Heart right ventricle (tissue), 16 donors: Measurements from ENCODE around the gene SORCS3. TPM values are rescaled to one million over a fixed set of nuclear protein-coding genes. Genes with fewer than 3 reads are reported as not detected.

ENCODE experiments used
- ATAC-seq, 8 donors: fragments of 200-7000 bp; cut with Tn5 transposase; one replicate each; pipeline ENCODE4 v1.9.1; 2020; ENCODE audit warnings: mild to moderate bottlenecking in 8 of 8, moderate library complexity in 8 of 8, moderate number of reproducible peaks in 1 of 8
- DNase-seq, 2 donors: peaks; one replicate each; pipeline ENCODE4 v3.0.0-alpha.2; 2020
- H3K27ac ChIP-seq, 10 donors: fragments of 200-600 bp; sonication (generic) in 2 of 10; one replicate each; pipeline versions ENCODE4 v1.5.0 to v1.8.0; 2020 to 2022; ENCODE audit warnings: mild to moderate bottlenecking in 3 of 10
- H3K27me3 ChIP-seq, 7 donors: fragments of 200-600 bp; one replicate each; pipeline ENCODE4 v1.8.0; 2021 to 2022; ENCODE audit warnings: mild to moderate bottlenecking in 2 of 7
- H3K36me3 ChIP-seq, 9 donors: fragments of 200-600 bp; sonication (generic) in 1 of 9; one replicate each; pipeline versions ENCODE4 v1.5.0 to v1.8.0; 2020 to 2022; ENCODE audit warnings: mild to moderate bottlenecking in 2 of 9
- H3K4me1 ChIP-seq, 9 donors: fragments of 200-600 bp; sonication (generic) in 1 of 9; one replicate each; pipeline versions ENCODE4 v1.5.0 to v1.8.0; 2020 to 2022; ENCODE audit warnings: mild to moderate bottlenecking in 4 of 9
- H3K4me3 ChIP-seq, 10 donors: fragments of 200-600 bp; sonication (generic) in 2 of 10; one replicate each; pipeline versions ENCODE4 v1.5.0 to v1.8.0; 2020 to 2022; ENCODE audit warnings: mild to moderate bottlenecking in 7 of 10, moderate library complexity in 2 of 10
- H3K9me3 ChIP-seq, 11 donors: fragments of 200-600 bp in 10 of 11; sonication (generic) in 2 of 11; one replicate each; pipeline versions ENCODE4 v1.5.0 to v1.8.0; 2013 to 2022; ENCODE audit warnings: mild to moderate bottlenecking in 2 of 11, control low read depth in 1 of 11, moderate library complexity in 1 of 11
- CTCF ChIP-seq, 9 donors: fragments of 200-600 bp; sonication (generic) in 2 of 9; IDR thresholded peaks; one replicate each; pipeline versions ENCODE4 v1.5.0 to v1.8.0; 2021 to 2022; ENCODE audit warnings: antibody characterized with exemption in 9 of 9, mild to moderate bottlenecking in 5 of 9, moderate library complexity in 1 of 9
- WGBS, 2 donors: extraction: QIAGEN DNeasy Blood & Tissue Kit; methylation state at CpG; one replicate each; pipeline ENCODE4 v1.1.7; 2013; ENCODE audit warnings: inconsistent platforms in 1 of 2; 5-methylcytosine and 5-hydroxymethylcytosine counted together
- intact Hi-C, 10 donors: fragments of 100-400 bp; cut with DNase I; formaldehyde crosslinking; loops; one replicate each; pipeline versions ENCODE4 v1.11.1 to v1.14.2; 2022
- polyA plus RNA-seq, 2 donors: library from polyadenylated mRNA; stranded (reverse); fragments of 200-250 nt; gene quantifications; one replicate each; pipeline ENCODE4 v1.2.3, GENCODE V29; 2013
- total RNA-seq, 10 donors: library from RNA; stranded (reverse); fragmentation: NEBNext Ultra II Directional in 3 of 10; extraction: Animal tissue kit (Norgen Biotek cat#: 25700) in 3 of 10; gene quantifications; one replicate each; pipeline versions ENCODE4 v1.2.1 to v1.2.4, GENCODE V29; 2021 to 2023
- donor health status: Arrhythmogenic right ventricular cardiomyopathy.
- donor health status: ischemic (EF 13 %, LVEDD 7.1; RV severe dilation, severe dysfunction).
- donor health status: healthy with polysubstance abuse.
- donor health status: DM: no; HTN: yes; CAD: no.
- donor health status: DM: no; HTN: no; CAD: no.
- donor health status: ischemic (EF 25% LVEDD 6.9; RV normal size, moderate dysfunction).
- donor health status: ischemic (EF 25% LVEDD 5.7; RV mildly dilated, moderate dysfunction).
- donor health status: healthy.
- donor health status: DM: yes; HTN: yes; CAD: no.
- donor health status: Ischemic cardiomyopathy.
- donor health status: ischemic (EF 35%, LVEDD 5.7; RV mildly dilated, moderate dysfunction).
- donor health status: nonischemic (EF 11% LVEDD 7.7; RV severe dilation, severe dysfunction).
- donor health status: DM: yes; HTN: yes; CAD: no.
- donor health status: PGD.
- donor health status: ischemic (EF 29% LVEDD 5.4; RV normal size, mild dysfunction).
- donor health status: nonischemic (EF 23%, LVEDD 6.1; RV moderate dilation, normal function).

Gene SORCS3
- total and polyA plus RNA-seq, 12 donors = 0.01 to 0.09 (median 0.05) TPM; not detected in 4

GRCh38 chr10:105192146-105192545 is 551.1 kb downstream of the SORCS3 start:
- H3K36me3 ChIP-seq = no peaks in the 10 kb centered on the region
- H3K27ac ChIP-seq = no peak overlapping the region
- DNase-seq = no peak
- TF ChIP-seq CTCF (IDR thresholded peaks at IDR 0.05) = no peak
- H3K9me3 ChIP-seq = no peaks in the 10 kb centered on the region
- intact Hi-C loops = no loop called here
- peaks cover 0 to 3% (median 0%) of the 10 kb centered on the region in 7 donors for H3K27me3 ChIP-seq
- WGBS, 2 donors = 83 to 84% methylated on average over 4 of the region's 4 CpGs
- H3K4me1 ChIP-seq = no peaks in the 10 kb centered on the region
- ATAC-seq = no peak
- no peak overlapping the region for H3K4me3 ChIP-seq

- no peak for ATAC-seq
- Histone ChIP-seq H3K9me3 (no peaks in the 10 kb centered on the region), H3K4me1 (no peaks in the 10 kb centered on the region), H3K27me3 (peaks cover 0 to 3% (median 0%) of the 10 kb centered on the region in 7 donors), H3K4me3 (no peak overlapping the region), H3K27ac (no peak overlapping the region), H3K36me3 (no peaks in the 10 kb centered on the region)
- DNase-seq = no peak
- WGBS, 2 donors = 85 to 93% methylated on average over 2 of the region's 2 CpGs
- TF ChIP-seq CTCF (IDR thresholded peaks at IDR 0.05) = no peak
- intact Hi-C loops = no loop called here
These were observed 551.8 kb downstream of the SORCS3 start for GRCh38 chr10:105192861-105193260.

GRCh38 chr10:105195831-105196230 is 554.7 kb downstream of the SORCS3 start:
- Histone ChIP-seq H3K4me1 (no peaks in the 10 kb centered on the region), H3K4me3 (no peak overlapping the region), H3K36me3 (no peaks in the 10 kb centered on the region), H3K27me3 (peaks cover 0 to 2% (median 0%) of the 10 kb centered on the region in 7 donors), H3K27ac (no peak overlapping the region), H3K9me3 (peaks cover 0 to 6% (median 0%) of the 10 kb centered on the region in 11 donors)
- WGBS, 2 donors = 72 to 78% methylated on average over 4 of the region's 4 CpGs
- no peak for TF ChIP-seq CTCF (IDR thresholded peaks at IDR 0.05)
- intact Hi-C loops = no loop called here
- ATAC-seq = no peak
- DNase-seq = no peak

- ATAC-seq = no peak
- DNase-seq = no peak
- intact Hi-C loops = no loop called here
- no peak overlapping the region for H3K4me3 ChIP-seq
- no peaks in the 10 kb centered on the region for H3K36me3 ChIP-seq
- no peaks in the 10 kb centered on the region for H3K4me1 ChIP-seq
- H3K27ac ChIP-seq = no peak overlapping the region
- TF ChIP-seq CTCF (IDR thresholded peaks at IDR 0.05) = no peak
- H3K9me3 ChIP-seq = peaks cover 0 to 6% (median 0%) of the 10 kb centered on the region in 11 donors
- no peaks in the 10 kb centered on the region for H3K27me3 ChIP-seq
- 54 to 67% methylated on average over 6 of the region's 6 CpGs for WGBS, 2 donors
These were observed 556.7 kb downstream of the SORCS3 start for GRCh38 chr10:105197598-105198364.
